ENCODE results near the gene NUP210.

- no peak for TF ChIP-seq EZH2 (IDR thresholded peaks at IDR 0.05)
- TF ChIP-seq POLR2AphosphoS5 (IDR thresholded peaks at IDR 0.05; ENCODE audit: borderline replicate concordance, low read depth, low read length), result no peak
Measured at GRCh38 chr3:13268120-13268519, 152.0 kb downstream of the NUP210 start.

All from SK-N-MC (cell line).